ENCODE measurements around the gene SLC35F1. TPM values are rescaled to one million over a fixed set of nuclear protein-coding genes. Genes with fewer than 3 reads are reported as not detected.

SLC35F1 gene
- total RNA-seq, 5 donors from 2014 or later (not counting 1 experiment from before 2014, with no cell fraction given): not detected

- H3K9me3 Mint-ChIP-seq: peaks cover 0 to 4% (median 0%) of the 10 kb centered on the region in 3 donors
- H3K4me1 ChIP-seq (ENCODE audit: control insufficient read depth in 1 of 2, extremely low read depth in 1 of 2, insufficient read depth in 2 of 2, low read length in 2 of 2): no peaks in the 10 kb centered on the region
- CTCF ChIA-PET: no interaction called here
- ATAC-seq (replicated peaks in 1 of 4) (no peak), DNase-seq (no peak)
- H3K27ac ChIP-seq (ENCODE audit: low read length): no peak overlapping the region
- no peaks in the 10 kb centered on the region for H3K27me3 Mint-ChIP-seq
- H3K27ac Mint-ChIP-seq: no peak overlapping the region
- no peaks in the 10 kb centered on the region for H3K9me3 ChIP-seq
- no peak overlapping the region for H3K4me3 ChIP-seq (ENCODE audit: control insufficient read depth in 1 of 2, extremely low read depth in 1 of 2, low read length in 1 of 2)
- POLR2A ChIA-PET: no interaction called here
- no peak overlapping the region for H3K4me3 Mint-ChIP-seq
- no peaks in the 10 kb centered on the region for H3K27me3 ChIP-seq (replicated peaks in 1 of 2; ENCODE audit: control insufficient read depth in 2 of 2, extremely low read depth in 1 of 2, insufficient read depth in 2 of 2, low read length in 1 of 2)
- no peaks in the 10 kb centered on the region for H3K4me1 Mint-ChIP-seq
- peaks cover 21% of the 10 kb centered on the region for H3K36me3 Mint-ChIP-seq
- H3K36me3 ChIP-seq (ENCODE audit: control insufficient read depth in 2 of 2, extremely low read depth in 1 of 2, insufficient read depth in 1 of 2, low read length in 1 of 2): no peaks in the 10 kb centered on the region
These were observed 449.6 kb downstream of the SLC35F1 start for GRCh38 chr6:118356686-118357085.

Other genes starting within 250 kb of the SLC35F1 start
- 10 to 100 TPM; 21.7 to 33.1 (median 28.0) TPM for gene NUS1, start 231.8 kb upstream of the SLC35F1 start, total RNA-seq